ENCODE results near the gene C1QTNF1. TPM values are rescaled to one million over a fixed set of nuclear protein-coding genes. Genes with fewer than 3 reads are reported as not detected.
A peak's percentile ranks its signal among the peaks of the same experiment; 100 is the strongest.

The C1QTNF1 gene
- total RNA-seq, 2 donors from 2014 or later = 445 to 518 TPM

DNA sequence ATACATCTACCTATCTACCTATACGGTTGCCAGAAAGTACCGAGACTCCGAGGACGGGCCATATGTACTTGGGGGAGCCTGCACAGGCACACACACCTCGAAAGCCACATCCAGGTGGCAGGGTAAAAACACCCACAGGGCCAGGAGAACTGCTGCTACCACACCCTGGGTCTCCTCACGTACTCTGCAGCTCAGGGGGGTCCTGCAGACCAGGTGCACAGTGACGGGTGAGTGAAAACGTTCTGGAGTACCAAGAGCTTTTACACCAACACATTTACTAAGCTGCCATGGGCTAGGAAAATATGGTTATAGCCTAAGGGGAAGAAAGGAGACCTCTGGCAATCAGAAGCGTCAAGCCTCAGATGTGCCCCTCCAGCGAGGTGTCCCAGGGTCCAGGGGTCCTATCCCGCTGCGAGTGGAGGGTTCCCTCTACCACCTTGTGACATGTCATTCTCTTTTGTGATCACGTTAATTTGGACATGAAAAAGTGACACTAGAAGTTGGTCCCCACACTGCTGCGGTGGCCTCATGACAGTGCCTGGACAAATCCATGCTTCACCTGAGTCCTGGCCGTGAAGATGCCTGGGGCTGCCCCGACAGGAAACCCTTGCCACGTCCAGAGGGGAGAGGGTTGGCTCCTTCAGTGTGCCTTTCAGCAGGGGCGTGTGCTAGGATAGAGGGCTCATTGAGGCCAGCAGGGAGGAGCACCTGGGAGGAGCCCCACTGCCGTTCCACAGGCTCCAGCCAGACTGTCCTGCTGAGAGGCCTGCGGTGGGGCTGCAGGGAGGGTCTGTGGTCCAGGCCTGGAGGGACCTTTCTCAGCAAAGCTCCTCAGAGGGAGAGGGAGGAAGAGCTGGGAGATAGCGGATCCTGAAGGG, 16.2 kb upstream of the C1QTNF1 start:
- Histone ChIP-seq H3K27ac (no peak overlapping the region), H3K4me1 (ENCODE audit: control insufficient read depth in 1 of 2, low read depth in 2 of 2) (peaks cover 26 to 32% of the 10 kb centered on the region in 2 donors), H3K4me3 (peak overlapping the region; percentile 89), H3K9me3 (no peaks in the 10 kb centered on the region), H3K36me3 (no peaks in the 10 kb centered on the region), H3K27me3 (replicated peaks; ENCODE audit: insufficient read depth) (no peaks in the 10 kb centered on the region)
- ATAC-seq (ENCODE audit: insufficient number of reproducible peaks, low FRiP score, low read depth) (no peak), DNase-seq (ENCODE audit: low spot score) (no peak)
- TF ChIP-seq, protein P1, sequence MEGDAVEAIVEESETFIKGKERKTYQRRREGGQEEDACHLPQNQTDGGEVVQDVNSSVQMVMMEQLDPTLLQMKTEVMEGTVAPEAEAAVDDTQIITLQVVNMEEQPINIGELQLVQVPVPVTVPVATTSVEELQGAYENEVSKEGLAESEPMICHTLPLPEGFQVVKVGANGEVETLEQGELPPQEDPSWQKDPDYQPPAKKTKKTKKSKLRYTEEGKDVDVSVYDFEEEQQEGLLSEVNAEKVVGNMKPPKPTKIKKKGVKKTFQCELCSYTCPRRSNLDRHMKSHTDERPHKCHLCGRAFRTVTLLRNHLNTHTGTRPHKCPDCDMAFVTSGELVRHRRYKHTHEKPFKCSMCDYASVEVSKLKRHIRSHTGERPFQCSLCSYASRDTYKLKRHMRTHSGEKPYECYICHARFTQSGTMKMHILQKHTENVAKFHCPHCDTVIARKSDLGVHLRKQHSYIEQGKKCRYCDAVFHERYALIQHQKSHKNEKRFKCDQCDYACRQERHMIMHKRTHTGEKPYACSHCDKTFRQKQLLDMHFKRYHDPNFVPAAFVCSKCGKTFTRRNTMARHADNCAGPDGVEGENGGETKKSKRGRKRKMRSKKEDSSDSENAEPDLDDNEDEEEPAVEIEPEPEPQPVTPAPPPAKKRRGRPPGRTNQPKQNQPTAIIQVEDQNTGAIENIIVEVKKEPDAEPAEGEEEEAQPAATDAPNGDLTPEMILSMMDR (IDR thresholded peaks at IDR 0.05) = no peak

DNA sequence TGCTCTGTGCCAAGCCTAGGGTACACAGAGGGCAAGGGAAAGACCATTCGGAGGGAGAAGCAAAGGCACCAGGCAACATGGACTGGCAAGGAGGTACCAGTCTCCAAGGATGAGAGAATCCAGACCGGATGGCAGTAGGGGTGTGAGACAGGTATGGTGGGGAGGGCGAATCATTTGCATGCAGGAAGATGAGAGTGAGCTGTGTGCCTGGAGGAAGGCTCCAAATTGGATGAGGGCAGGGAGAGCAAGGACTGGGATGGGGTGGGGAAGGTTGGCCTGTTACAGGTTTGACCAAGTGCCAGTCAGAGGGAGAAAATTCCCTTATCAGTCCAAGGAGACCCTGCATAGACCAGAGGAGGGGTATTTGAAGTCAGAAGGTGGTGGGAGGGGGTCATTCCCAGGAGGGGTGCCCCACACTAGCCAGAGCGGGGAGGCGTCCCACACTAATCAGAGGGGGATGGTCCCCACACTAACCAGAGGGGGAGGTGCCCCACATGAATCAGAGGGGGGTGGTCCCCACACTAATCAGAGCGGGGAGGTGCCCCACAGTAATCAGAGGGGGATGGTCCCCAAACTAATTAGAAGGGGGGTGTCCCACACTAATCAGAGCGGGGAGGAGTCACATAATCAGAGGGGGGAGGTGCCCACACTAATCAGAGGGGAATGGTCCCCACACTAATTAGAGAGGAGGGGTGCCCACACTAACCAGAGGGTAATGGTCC, 15.1 kb upstream of the C1QTNF1 start:
- TF ChIP-seq, protein P1 (IDR thresholded peaks at IDR 0.05) = no peak
- H3K9me3 ChIP-seq = no peaks in the 10 kb centered on the region
- no peak for ATAC-seq (ENCODE audit: insufficient number of reproducible peaks, low FRiP score, low read depth)
- peak overlapping the region; percentile 89 for H3K4me3 ChIP-seq
- H3K4me1 ChIP-seq (ENCODE audit: control insufficient read depth in 1 of 2, low read depth in 2 of 2) = peaks cover 26 to 32% of the 10 kb centered on the region in 2 donors
- no peak for DNase-seq (ENCODE audit: low spot score)
- no peaks in the 10 kb centered on the region for H3K36me3 ChIP-seq
- H3K27ac ChIP-seq = peak overlapping the region; percentile 67 to 80
- no peaks in the 10 kb centered on the region for H3K27me3 ChIP-seq (replicated peaks; ENCODE audit: insufficient read depth)

DNA sequence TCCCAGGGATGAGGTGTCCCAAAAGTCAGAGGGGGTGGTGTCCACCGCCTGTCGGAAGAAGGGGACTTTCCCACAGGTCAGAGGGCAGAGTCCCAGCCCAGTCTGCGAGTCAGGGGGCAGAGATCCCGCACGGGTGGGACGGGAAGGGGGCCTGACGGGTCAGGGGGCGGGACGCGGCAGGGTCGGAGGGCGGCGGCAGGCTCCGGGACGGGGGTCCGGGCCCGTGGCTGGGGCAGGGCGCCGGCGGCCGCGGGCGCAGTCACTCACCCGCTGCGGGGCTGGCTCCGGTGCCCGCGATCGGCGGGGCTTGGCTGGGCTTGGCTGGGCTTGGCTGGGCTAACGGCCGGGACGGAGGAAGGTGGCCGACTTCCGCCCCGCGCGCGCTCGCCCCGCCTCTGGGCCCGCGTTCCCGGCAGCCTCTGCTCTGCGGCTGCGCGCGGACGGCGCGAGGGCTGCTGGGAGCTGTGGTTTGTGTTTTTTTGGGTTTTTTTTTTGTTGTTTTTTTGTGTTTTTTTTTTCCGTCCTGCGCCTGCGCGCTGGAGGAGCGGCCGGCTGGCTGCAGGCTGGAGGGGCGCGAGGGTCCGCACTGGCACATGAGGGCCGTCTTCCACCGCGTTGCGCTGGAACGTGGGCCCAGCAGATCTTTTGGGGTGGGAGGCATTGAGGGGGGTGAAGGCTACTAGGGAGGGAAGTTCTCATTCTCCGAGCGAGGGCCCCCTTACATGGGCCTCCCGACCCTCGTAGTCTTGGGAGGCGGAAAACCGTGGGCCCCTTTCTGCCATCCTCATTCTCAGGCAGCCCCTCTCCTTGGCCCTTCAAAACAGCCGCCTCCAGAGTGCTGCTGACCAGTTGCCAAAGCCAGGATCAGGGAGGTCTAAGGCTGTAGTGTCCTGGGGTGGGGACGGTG, 14.3 kb upstream of the C1QTNF1 start, which contains the start of gene CANT1:
Gene CANT1 (minus strand): TSS at position 368 of the 907 bp plus-strand sequence. CDS start 12,142 bp downstream, outside the sequence.
- peak within 1 kb of the TSS; percentile 89 for H3K4me3 ChIP-seq
- ATAC-seq (ENCODE audit: insufficient number of reproducible peaks, low FRiP score, low read depth) (peak; percentile 69), DNase-seq (ENCODE audit: low spot score) (no peak)
- H3K4me1 ChIP-seq (ENCODE audit: control insufficient read depth in 1 of 2, low read depth in 2 of 2) = peaks cover 26 to 32% of the 10 kb centered on the region in 2 donors
- H3K27me3 ChIP-seq (replicated peaks; ENCODE audit: insufficient read depth) = no peaks in the 10 kb centered on the region
- TF ChIP-seq, protein P1 (IDR thresholded peaks at IDR 0.05) = no peak
- no peaks in the 10 kb centered on the region for H3K36me3 ChIP-seq
- H3K9me3 ChIP-seq = no peaks in the 10 kb centered on the region
- peak within 1 kb of the TSS; percentile 67 to 80 for H3K27ac ChIP-seq

DNA sequence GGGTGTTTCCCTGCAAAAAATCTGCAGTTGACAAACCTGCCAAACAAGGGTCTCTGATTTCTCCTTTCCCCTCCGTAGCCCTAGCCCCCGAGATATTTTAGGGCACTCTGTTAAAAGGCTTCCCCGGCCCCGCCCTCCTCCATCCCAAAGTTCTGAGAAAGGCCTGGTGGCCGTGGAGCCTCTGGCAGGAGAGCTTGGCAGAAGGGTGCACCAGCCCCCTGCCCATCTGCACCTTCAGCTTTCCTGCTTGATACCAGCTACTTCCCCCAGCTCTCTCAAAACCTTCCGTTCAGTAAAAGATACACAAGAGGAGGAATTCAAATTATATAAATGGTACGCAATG, 13.7 kb upstream of the C1QTNF1 start:
- no peak for ATAC-seq (ENCODE audit: insufficient number of reproducible peaks, low FRiP score, low read depth)
- no peak for DNase-seq (ENCODE audit: low spot score)

More for the DNA sequence above, 13.7 kb upstream of the C1QTNF1 start:
- Histone ChIP-seq H3K4me1 (ENCODE audit: control insufficient read depth in 1 of 2, low read depth in 2 of 2) (peaks cover 26 to 29% of the 10 kb centered on the region in 2 donors), H3K4me3 (peak overlapping the region; percentile 89), H3K27me3 (replicated peaks; ENCODE audit: insufficient read depth) (no peaks in the 10 kb centered on the region), H3K9me3 (no peaks in the 10 kb centered on the region), H3K27ac (peak overlapping the region; percentile 40 to 67), H3K36me3 (no peaks in the 10 kb centered on the region)
- TF ChIP-seq, protein P1 (IDR thresholded peaks at IDR 0.05) = no peak

Measured in thoracic aorta (tissue), 2 donors.